LHCN-M2 (cell line): ENCODE measurements around the gene RAC2. TPM values are rescaled to one million over a fixed set of nuclear protein-coding genes. Genes with fewer than 3 reads are reported as not detected.

ENCODE experiments used
- DNase-seq: peaks from one replicate; pipeline ENCODE4 v3.0.0-alpha.2; 2012; ENCODE audit warnings: low read depth
- polyA plus RNA-seq: library from polyadenylated mRNA; unstranded; fragments of >200 nt; gene quantifications from one replicate; pipeline ENCODE4 v1.2.1, GENCODE V29; 2012; ENCODE audit warnings: missing spikeins
- total RNA-seq: library from RNA; depleted of rRNA; stranded (reverse); fragments of >200 nt; gene quantifications from 2 replicates; pipeline ENCODE4 v1.2.3, GENCODE V29; 2014; rRNA removed

The RAC2 gene
- total RNA-seq, result 0.69 and 1.1 TPM in 2 replicates
- polyA plus RNA-seq, result 0.91 TPM

DNA sequence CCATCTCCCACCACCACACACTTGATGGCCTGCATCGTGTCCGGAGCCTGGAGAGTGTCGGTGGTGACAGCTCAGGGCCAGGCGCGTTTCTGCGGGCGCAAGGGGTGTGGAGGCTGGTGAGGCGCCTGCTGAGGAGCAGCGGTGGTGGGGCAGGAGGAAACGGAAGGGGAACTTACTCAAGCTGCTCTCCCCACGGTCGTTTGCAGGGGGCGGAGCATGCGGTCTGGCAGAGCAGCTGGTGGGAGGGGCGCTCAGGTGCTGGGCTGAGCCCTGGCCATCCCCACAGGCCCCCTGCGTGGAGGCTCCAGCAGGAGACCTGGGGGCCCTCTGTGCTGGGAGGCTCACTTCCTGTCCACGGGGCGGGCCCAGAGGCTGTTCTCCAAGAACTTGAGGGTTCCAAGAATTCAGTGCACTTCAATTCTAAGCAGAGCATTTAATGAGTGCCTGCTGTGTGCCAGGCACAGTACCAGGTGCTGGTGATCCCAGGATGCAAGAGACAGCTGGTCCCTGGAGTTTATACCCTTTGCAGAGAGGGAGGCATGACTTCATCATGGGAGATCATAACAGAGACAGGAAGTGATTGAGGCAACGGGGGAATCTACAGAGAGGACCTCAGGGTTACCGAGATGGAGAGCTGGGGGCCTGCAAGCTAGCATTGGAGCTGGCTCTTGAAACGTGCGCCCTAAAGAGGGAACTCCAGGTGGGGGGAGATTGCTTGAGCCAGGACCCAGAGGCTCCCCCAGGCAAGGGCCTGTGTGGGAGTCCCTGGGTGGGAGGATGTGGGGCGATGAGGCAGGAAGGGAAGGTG lies at the start of gene RAC2:
Gene RAC2, minus strand, starts transcription at position 156 of the 808 bp plus-strand sequence. Its CDS starts 121 bp downstream, at position 35.
- no peak for DNase-seq

DNA sequence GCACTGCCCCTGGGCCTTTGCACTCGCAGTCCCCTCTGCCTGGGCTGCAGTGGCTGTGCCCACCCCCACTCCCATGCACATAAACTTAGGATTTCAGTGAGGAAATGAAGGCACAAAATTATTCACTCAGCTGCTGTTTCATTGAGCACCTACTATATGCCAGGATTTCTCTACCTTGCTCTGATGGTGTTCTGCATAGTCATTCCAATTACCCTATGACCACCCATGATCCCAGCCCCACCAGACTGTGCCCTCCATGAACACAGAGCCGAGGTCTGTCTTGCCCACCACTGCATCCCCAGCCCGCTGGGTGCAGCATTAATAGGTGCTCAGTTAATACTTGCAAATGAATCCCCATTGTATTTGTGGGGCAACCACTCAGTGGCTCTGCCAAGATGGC lies 49.1 kb upstream of the RAC2 start:
- DNase-seq, result no peak

DNA sequence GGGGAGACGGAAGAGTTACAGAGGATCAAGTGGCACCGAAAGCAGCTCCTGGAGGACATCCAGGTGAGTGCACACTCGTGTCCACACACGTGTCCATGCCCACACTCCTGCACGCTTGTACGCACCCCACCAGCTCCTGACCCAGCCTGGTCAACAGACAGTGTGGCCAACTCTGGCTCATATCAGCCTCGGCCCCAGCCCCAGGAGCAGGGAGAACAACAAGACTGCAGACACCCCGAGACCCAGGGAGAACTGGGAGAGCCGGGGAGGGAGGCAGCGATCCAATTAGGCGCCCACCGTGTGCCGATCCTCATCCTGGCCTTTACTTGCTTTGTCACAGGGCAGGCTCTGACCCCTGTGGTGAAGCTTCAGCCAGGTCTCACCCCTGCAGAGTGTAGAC lies 48.6 kb upstream of the RAC2 start:
- DNase-seq, result no peak

DNA sequence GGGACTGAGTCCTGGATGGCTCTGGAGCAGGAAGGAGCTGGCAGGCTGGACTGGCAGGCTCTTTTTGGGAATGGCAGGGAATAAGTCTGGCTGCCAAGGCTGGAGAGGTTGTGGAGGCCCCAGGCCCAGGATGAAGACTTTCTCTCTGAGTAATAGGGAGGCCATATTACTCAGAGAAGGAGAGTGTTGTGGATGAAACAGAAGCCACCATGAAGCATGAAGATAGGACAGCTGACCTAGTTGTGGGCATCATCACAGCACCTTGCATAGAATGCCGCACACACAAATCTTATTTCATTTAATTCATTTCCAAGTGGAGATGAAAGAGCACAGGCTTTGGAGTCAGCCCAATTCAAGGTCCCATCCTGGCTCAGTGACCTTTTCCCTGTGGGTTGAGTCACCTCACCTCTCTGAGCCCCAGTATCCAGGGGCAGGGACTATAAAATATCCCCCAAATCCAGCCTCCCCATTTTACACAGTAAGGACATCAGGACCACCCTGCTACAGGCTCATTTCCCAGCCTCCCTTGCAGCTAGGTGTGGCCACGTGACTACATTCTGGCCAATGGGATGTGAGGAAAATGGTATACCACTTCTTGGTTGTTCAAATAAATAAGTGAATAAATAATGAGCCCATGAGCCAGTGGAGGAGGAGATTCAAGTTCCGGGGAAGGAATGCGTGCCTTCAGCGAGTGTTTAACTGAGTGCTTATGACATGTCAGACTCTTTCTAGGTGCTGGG lies 47.7 kb upstream of the RAC2 start:
- DNase-seq, result no peak

DNA sequence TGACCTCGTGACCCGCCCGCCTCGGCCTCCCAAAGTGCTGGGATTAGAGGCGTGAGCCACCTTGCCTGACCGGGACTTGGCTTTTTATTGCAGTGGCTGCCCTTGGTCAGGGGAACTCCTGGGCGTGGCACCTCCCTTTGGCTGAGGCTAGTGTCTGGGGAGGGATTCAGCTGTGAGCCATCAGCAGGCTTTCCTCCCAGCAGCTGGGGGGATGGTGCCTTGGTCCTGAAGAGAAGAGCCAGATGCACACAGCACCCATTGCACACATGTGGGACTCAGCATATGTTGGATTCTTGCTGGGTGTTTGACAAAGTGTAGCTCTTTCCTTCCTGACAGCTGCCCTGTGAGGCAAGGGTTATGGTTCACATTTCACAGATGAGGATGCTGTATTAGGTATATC lies 46.7 kb upstream of the RAC2 start:
- DNase-seq, result peak; percentile 53

DNA sequence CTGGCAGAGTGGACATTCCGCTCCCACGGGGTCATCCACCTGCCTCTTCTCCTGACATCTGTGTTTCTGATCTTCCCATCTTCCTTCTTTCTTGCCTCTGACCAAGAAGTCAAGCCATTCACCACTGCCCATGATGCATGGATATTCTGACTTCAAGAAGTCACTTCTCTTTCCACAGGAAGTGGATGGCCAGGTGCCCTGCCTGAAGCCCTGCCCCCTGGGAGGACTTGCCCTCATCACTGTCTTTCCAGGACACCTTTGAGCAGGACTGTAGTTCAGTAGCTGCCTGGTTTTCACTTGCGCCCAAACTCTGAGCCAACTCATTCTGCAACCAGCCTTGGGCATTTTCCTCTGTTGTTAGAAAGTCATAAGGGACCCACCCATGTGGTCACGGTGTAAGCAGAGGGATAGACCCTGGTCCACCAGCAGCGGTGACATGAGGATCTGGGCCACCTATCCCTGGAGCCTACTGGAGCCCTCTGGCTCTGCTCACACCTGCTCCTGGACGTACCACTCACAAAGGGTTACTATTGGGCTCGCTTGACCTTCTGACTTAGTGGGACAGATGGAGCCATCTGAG lies 45.2 kb upstream of the RAC2 start:
- no peak for DNase-seq

DNA sequence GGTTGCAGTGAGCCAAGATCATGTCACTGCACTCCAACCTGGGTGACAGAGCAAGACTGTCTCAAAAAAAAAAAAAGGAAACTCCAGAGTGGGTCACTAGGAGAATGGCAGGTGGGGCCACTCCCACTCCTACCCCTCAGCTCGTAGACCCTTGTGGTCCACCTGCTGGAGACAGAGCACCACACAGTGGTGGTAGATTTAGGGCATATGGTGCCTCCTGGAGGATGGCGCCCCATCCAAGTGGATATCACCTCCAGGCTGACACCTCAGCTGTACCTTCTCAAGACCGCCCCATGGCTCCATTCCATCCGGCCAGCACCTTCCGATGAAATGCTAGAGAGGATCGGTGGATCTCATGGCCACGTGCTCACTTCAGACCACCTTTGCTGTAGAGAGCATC lies 44.5 kb upstream of the RAC2 start:
- DNase-seq, result no peak

DNA sequence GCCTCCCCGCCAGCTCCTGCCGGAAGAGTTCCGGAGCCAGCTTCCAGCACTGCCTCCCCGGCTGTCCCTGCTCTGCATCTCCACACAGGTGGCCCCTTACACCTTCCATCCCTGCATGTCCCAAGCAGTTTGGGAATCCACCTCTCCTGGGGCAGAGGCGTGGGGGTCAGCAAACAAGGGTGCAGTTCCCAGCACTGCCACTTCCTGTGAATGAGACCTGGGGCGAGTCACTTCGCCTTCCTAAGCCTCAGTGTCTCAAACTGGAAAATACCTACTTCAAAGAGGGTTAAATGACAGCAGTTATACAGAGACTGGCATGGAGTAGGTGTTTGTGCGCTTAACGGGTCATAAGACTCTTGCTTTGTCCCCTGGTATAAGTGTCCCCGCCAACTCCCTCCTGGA lies 43.5 kb upstream of the RAC2 start:
- DNase-seq, result no peak

DNA sequence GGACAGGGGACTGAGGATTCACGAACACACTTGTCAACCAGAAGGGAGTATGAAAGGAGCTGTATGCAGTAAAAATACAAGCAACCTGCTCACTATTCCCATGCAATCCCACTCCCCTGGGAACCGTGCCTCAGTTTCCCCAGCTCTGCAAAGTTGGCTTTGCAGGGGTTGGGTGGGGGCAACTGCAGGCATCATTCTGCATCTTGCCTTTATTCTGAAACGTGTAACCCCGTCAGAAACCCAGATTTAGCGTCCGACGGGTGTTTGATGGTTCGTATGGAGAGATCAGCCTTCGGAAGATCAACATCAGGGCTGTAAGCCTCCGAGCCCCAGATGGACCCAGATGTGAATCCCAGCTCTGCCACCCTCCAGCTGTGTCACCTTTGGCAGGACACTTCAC lies 41.9 kb upstream of the RAC2 start:
- no peak for DNase-seq

DNA sequence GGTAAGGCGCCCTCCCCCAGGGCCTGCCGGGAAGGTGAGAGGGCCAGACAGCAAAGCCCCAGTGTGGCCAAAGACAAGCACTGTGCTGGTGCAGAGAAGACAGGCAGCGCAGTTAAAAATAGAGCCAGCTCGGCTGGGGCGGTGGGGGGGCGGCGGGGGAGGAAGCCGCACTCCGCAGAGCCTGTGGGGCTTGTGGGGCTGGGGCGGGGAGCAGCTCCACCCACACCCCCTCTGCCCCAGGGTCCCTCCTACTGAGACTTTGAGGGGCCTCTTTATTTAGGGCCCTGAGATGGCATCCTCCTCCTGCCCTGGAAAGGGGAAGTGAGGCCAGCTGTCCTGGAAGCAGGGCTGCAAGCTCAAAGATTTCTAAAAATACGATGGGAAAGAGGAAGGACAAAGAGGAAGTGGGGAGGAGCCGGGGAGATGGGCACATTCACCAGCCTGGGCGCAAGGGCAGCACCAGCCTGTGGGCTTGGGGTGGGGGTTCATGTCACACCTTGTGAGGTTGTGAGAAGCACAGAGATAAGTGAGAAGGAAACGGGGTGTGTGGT lies 40.8 kb upstream of the RAC2 start:
- DNase-seq, result no peak

DNA sequence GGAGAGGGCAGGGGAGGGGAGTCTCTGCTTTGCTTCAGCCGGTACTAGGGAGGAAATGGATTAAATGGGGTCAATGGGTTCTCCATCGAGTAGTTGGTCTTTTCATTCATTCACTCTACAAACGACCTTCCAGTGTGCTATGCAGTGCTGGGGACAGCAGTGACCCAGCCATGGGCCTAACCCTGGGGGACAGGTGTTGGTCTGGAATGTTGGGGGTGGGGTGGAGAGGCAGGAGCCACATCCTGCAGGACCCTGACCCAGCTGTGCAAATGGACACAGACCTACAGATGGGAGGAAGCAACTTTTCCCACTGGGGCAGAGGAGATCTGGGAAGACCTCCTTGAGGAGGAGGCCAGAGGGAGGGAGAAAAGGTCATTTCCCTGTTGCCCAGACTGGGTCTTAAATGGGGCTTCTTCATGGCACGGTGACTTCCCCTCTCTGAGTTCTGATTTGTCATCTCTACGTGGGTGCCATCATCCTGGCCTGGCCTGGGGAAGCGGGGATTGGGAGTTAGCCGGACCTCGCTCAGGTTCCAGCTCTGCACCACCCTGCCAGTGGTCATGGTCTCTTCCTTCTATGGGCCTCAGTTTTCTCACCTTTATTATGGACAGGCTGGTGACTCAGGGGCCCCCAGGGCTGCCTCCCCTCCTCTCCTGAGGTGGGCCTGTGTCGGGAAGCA lies 40.2 kb upstream of the RAC2 start:
- no peak for DNase-seq

DNA sequence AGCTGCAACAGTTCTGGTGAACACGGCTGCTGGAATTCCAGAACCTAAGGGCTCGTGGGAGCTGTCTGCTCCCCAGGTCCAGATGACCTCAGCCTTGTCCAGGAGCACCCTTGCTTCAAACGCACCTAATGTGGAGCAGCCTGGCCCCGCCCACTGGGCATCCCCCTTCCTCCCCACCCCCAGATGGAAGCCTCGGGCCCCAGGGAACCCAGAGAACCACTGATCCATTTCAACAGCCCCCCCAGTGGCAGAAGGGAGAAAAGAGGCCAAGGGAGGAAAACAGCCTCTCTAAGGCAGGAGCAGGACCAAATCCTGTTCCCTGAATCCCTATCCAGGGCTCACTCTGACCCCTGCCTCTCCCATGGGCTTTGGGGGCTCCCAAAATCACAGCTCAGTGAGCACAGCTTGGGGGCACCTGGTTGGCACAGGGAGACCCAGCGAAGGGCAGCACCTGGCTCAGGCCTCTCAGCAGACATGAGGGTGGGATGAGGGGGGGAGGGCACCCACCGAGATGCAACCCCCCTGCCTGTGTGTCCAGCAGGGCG lies 39.4 kb upstream of the RAC2 start:
- DNase-seq, result no peak

DNA sequence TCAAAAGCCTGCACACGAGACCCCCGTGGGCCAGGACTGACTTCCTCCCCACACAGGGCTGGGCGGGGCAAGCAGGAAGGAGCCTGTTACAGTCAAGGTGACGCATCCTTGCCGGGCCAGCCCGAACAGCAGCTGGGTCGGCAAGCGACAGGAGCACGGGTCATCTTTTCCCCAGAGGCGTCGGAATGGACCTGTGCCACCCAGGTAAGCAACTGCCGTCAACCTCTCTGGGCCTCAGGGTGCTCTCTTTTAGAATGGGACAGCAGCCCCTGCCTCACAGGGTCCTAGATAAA lies 38.3 kb upstream of the RAC2 start, which contains the start of gene CYTH4:
Gene CYTH4, plus strand, starts transcription at position 124 of the 293 bp plus-strand sequence. Its CDS starts 62 bp downstream, at position 186.
- no peak for DNase-seq

DNA sequence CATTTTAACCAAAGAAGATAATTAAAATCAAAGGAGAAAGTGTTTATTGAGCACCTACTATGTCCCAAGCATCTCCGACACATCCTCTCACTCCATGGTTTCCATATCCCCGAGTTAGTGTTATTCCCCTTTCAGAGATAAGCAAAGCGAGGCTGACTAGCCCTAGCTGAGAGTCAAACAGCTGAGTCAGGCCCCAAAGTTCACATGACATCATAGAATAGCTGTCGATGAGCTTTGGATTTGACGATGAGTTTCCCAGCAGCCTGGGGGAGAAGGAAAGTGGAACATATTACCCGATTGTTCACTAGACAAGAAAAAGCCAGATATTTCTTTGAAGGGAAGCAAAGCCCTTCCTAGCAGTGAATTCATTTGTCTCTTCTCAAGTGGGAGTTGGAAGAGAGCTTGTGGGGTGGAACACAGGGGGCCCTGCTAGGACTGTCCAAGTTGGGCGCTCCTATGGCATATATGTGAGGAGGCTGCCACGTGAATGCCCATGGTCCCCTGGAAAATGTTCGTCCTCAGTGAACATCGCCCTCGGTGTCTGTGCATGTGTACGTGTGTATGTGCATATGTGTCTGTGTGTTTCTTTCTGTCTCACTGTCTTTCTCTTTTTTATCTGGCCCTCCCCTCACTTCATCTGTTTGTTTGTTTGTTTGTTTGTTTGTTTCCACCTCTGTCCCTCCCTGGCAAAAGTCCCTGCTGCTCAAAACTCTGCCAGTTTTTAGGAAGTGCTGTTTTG lies 37.7 kb upstream of the RAC2 start:
- no peak for DNase-seq

DNA sequence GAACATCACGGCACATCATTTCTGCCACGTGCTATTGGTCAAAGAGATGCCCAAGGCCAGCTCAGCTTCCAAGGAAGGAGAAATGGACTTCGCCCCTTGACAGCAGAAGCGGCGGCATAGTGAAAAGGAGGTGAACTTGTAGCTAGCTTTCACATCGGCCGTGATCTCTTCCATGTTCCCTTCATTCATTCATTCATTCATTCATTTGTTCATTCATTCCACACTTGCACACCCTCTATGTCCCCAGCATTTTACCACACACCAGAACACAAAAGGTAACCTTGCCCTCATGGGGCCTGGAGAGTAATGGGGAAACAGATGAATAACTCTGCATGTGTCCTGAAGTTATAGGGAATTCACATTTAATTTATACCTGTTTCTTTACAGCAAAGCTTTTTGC lies 37.1 kb upstream of the RAC2 start:
- DNase-seq, result no peak

DNA sequence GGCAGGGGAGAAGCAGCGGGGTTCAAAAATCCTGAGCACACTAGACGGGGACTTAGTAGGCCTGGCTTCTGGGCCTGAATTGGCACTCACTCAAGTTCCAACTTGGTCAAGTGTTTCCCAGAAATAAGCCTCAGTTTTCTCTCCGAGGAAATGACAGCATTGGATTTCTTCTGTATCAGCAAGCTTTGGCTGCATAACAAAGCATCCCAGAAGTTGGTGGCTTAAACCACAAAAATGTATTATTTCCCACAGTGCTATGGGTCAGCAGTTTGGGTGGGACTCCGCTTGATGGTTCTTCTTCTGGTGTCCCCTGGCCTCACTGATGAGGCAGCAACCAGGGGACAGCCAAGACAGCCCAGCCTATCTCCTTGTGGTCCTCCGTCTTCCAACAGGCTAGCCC lies 36.6 kb upstream of the RAC2 start:
- no peak for DNase-seq

DNA sequence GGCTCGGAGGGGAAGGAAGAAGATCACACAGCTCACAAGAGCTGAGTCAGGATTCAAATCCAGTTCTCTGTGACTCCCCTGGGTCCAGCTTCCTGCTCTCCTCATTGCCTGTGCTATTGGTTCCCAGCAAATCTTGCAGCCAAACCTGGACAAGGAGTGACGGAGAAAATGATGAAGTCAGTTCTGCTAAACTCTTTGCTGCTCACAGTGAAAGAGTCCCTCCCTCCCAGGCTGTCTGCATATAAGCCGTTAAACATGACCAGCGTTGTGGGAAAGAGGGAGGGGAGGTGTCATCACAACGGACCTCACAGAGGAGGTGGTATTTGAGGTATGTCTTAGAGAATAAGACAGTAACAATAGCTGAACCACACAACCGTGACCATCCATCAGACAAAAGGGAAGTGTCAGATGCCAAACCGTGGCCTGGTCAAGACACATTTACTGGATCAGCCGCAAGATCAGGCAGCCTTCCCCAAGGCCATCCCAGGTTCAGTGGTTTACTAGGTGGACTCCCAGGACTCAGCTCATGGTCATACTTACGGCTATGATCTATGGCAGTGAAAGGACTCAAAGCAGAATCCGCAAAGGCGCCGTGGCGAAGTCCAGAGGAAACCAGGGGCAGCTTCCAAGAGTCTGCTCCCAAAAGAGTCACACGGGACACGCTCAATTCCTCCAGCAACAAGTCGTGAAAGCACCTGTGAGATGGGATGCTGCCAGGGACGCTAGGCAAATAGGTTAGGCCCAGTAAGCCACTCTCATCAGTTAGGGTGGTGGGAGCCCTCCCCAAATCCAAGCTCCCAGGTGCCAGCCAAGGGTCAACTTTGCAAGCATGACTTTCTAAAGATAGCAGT lies 35.5 kb upstream of the RAC2 start:
- DNase-seq, result no peak

DNA sequence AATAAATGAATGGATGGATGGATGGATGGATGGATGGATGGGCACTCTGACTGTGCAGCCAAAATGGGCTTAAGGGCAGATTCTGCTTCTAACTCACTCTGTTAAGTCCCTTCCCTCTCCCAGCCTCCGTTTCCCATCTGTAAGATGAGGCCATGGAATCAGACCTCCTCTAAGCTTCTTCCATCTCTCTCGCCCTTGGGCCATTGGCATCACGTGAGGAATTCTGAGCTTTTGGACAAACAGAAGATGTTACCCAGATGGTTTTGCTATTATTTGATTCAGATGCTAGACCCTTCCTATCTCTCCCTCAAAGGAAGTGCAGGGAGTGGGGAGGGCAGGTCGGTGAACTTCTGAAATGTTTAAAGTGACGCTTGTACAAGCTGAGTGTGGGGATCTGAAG lies 34.2 kb upstream of the RAC2 start:
- no peak for DNase-seq

DNA sequence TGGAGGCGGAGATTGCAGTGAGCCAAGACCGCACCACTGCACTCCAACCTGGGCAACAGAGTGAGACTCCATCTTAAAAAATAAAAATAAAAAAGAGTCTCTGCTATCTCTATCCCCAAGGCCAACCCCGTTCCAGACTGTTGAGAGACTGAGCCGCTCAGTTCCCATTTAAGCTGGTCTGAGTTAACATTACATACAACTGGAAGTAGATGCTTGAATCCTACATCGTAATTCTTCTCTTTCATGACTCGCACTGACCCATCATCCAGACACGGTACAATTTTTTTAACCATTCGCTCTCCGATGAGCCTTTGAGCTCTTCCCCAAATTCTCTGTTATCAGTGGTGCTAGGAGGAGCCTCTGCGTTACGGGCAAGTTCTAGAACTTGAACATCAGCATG lies 33.3 kb upstream of the RAC2 start:
- DNase-seq, result no peak

DNA sequence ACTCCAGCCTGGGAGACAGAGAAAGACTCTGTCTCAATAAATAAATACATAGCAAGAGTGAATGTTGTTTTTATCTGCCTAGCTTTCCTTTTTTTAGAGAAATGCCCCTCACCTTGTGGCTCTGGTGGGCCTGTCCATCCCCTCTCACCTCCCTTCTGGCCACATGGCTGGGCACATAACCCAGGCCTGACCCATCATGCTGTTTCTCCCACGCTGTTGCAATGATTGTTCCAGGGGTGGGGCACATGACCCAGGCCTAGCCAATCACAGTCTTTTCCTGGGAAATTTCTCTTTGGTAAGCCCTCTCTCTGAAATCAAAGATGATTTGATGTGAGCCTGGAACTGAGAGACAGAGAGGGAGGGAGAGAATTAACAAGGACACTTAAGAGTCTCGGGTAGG lies 32.7 kb upstream of the RAC2 start:
- no peak for DNase-seq
